Gastrocnemius medialis (tissue), 4 donors: ENCODE measurements around the gene AMN.

Experiments used
- CTCF ChIP-seq, 5 experiments: fragments of 450-650 bp in 3 of 5; fragments of 200-600 bp in 2 of 5; sonication (generic) in 2 of 5; IDR thresholded peaks in 4 of 5; conservative IDR thresholded peaks in 1 of 5; 1 replicate in 4 of 5; 2 replicates in 1 of 5; pipeline ENCODE4 v1.5.1; 2016 to 2019; ENCODE audit warnings: antibody characterized with exemption in 5 of 5, mild to moderate bottlenecking in 3 of 5, moderate library complexity in 3 of 5
- POLR2A ChIP-seq, 2 donors: fragments of 450-650 bp; IDR thresholded peaks; one replicate each; pipeline ENCODE4 v1.6.1; 2017; ENCODE audit warnings: antibody characterized with exemption in 2 of 2, mild to moderate bottlenecking in 2 of 2, moderate library complexity in 2 of 2

DNA sequence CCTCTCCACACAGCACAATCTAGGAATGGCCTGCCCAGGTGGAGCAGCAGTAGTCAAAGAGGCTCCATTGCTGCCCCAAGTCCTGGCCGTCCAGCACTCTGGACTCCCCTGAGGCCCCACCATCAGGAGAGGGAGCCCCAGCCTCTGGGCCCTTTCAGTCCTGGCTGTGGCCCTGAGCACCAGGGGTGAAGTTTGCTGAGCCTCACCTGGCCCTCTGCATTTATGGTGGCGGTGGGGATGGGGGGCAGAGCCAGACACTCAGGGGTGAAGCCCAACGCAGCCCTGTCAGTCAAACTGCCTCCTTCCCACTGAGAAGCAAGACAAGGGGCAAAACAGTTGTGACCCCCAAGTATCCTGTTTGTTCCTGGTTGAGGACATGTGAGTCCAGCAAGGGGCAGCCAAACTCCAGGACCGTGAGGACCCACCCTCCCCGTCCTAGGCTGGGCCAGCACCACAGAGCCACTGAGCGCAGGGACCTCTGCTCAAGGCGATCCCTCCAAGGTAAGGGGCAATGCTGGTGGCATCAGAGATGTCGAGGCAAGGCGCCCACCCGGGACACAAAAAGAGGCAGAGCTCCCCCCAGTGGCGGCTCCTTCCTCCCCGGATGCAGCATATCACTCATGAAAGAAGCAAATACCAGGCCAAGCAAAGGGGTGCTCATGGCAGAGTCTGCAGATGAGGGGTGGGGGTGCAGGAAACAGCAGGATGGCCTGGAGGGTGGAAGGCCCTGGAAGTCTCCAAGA, 4.8 kb upstream of the AMN start:
- TF ChIP-seq CTCF (IDR thresholded peaks at IDR 0.05 in 4 of 5, conservative IDR thresholded peaks at IDR 0.05 in 1 of 5) (peak; percentile 51 to 67 (median 55)), POLR2A (IDR thresholded peaks at IDR 0.05) (no peak)
